Stomach (tissue), 4 donors: Measurements from ENCODE around the gene PPP2R3A.

Experiments used
- CTCF ChIP-seq, 7 experiments: fragments of 450-650 bp in 4 of 7; fragments of 200-600 bp in 3 of 7; sonication (generic) in 3 of 7; IDR thresholded peaks; one replicate each; pipeline ENCODE4 v1.5.1; 2016 to 2019; ENCODE audit warnings: antibody characterized with exemption in 7 of 7, control low read depth in 2 of 7, mild to moderate bottlenecking in 1 of 7
- EP300 ChIP-seq: sonication (generic); formaldehyde crosslinking; IDR thresholded peaks from one replicate; pipeline ENCODE4 v1.6.1; 2017; ENCODE audit warnings: antibody characterized with exemption
- POLR2A ChIP-seq, 4 donors: fragments of 450-650 bp; IDR thresholded peaks; one replicate each; pipeline ENCODE4 v1.6.1; 2016; ENCODE audit warnings: antibody characterized with exemption in 4 of 4, control low read depth in 2 of 4, mild to moderate bottlenecking in 1 of 4, moderate library complexity in 1 of 4
- POLR2AphosphoS5 ChIP-seq, 3 donors: sonication (generic); formaldehyde crosslinking; IDR thresholded peaks; one replicate each; pipeline ENCODE4 v1.6.1; 2016; ENCODE audit warnings: antibody characterized with exemption in 3 of 3

GRCh38 chr3:136074546-136075170, 109.1 kb downstream of the PPP2R3A start:
- no peak for TF ChIP-seq EP300
- TF ChIP-seq CTCF (IDR thresholded peaks at IDR 0.05) = no peak
- no peak for TF ChIP-seq POLR2A (IDR thresholded peaks at IDR 0.05)
- no peak for TF ChIP-seq POLR2AphosphoS5 (IDR thresholded peaks at IDR 0.05)
